GM12878 (cell line): ENCODE data around the gene SCAF8. TPM values are rescaled to one million over a fixed set of nuclear protein-coding genes. Genes with fewer than 3 reads are reported as not detected.

ENCODE experiments used
- ATAC-seq: fragments of 200-7000 bp; cut with Tn5 transposase; 3 replicates; pipeline ENCODE4 v1.9.1; 2020; ENCODE audit warnings: mild to moderate bottlenecking, moderate library complexity
- BruUV-seq: library from RNA; stranded (reverse); fragments of 400-500 nt; replicated peaks from 2 replicates; lab custom pipeline; 2021; lab: Mats Ljungman, UMichigan
- CTCF ChIA-PET: fragments of 300-600 bp; sonication (Branson Sonifier 250); formaldehyde crosslinking; extraction: SDS; loops from one replicate; lab custom pipeline; 2021; ENCODE audit warnings: inconsistent platforms; lab: Yijun Ruan, JAX
- POLR2A ChIA-PET: fragments of 350-600 bp; formaldehyde crosslinking; extraction: SDS; loops from one replicate; lab custom pipeline; 2021; ENCODE audit warnings: inconsistent platforms; lab: Charles Lee
- RAD21 ChIA-PET: fragments of 300-600 bp; sonication (Branson Sonifier 250); formaldehyde crosslinking; loops from one replicate; lab custom pipeline; 2023; ENCODE audit warnings: antibody characterized with exemption; ENCODE audit not compliant: unreplicated experiment; lab: Charles Lee
- SMC1A ChIA-PET: fragments of 300-600 bp; sonication (Branson Sonifier 250); formaldehyde crosslinking; loops from one replicate; lab custom pipeline; 2023; ENCODE audit not compliant: unreplicated experiment, uncharacterized antibody; lab: Charles Lee
- DNase-seq: peaks from one replicate; pipeline ENCODE4 v3.0.0-alpha.2; 2011; ENCODE audit warnings: low read depth, low spot score
- FAIRE-seq: peaks from 3 replicates; lab custom pipeline; 2011; peaks lifted over from hg19 to GRCh38; lab: Jason Lieb, UNC
- H2AFZ ChIP-seq: 2 replicates; pipeline ENCODE4 v1.6.0; 2011; ENCODE audit warnings: low read depth, low read length, control low read depth; ENCODE audit not compliant: control insufficient read depth
- H3K27ac ChIP-seq: 2 replicates; pipeline ENCODE4 v1.5.1; 2011; ENCODE audit warnings: control low read depth; ENCODE audit not compliant: control insufficient read depth, insufficient read depth
- H3K27me3 ChIP-seq, 2 experiments: replicated peaks in 1 of 2; 2 replicates each; pipeline versions ENCODE4 v1.6.0 to v1.6.1; 2011; ENCODE audit warnings: low read length in 1 of 2; ENCODE audit not compliant: control insufficient read depth in 2 of 2, insufficient read depth in 2 of 2
- H3K36me3 ChIP-seq, 2 experiments: 2 replicates each; pipeline ENCODE4 v1.5.1; 2011; ENCODE audit warnings: low read length in 1 of 2; ENCODE audit not compliant: control insufficient read depth in 2 of 2, insufficient read depth in 2 of 2
- H3K4me1 ChIP-seq: 2 replicates; pipeline ENCODE4 v1.6.1; 2011; ENCODE audit warnings: mild to moderate bottlenecking, low read length, moderate library complexity, mixed read lengths; ENCODE audit not compliant: control insufficient read depth, insufficient read depth
- H3K4me2 ChIP-seq: 2 replicates; pipeline ENCODE4 v1.6.0; 2011; ENCODE audit warnings: control low read depth; ENCODE audit not compliant: control insufficient read depth, insufficient read depth
- H3K4me3 ChIP-seq: fragments of 200-600 bp; sonication (generic); 2 replicates; pipeline ENCODE4 v1.5.1; 2016
- H3K79me2 ChIP-seq: 2 replicates; pipeline ENCODE4 v1.6.0; 2011; ENCODE audit warnings: low read length; ENCODE audit not compliant: control insufficient read depth, insufficient read depth
- H3K9ac ChIP-seq: 2 replicates; pipeline ENCODE4 v1.8.0; 2011; ENCODE audit warnings: low read length, control low read depth, mixed read lengths; ENCODE audit not compliant: control insufficient read depth, insufficient read depth
- H3K9me3 ChIP-seq: replicated peaks from 3 replicates; pipeline ENCODE4 v1.5.1; 2011; ENCODE audit warnings: mild to moderate bottlenecking, low read length; ENCODE audit not compliant: control insufficient read depth, insufficient read depth
- H4K20me1 ChIP-seq: 2 replicates; pipeline ENCODE4 v1.6.0; 2011; ENCODE audit not compliant: control insufficient read depth, insufficient read depth
- CBX3 ChIP-seq: fragments of 200-600 bp; sonication (generic); IDR thresholded peaks from 2 replicates; pipeline ENCODE4 v1.6.1; 2016; ENCODE audit warnings: low read depth, borderline replicate concordance
- E4F1 ChIP-seq: fragments of 450-650 bp; IDR thresholded peaks from 2 replicates; pipeline ENCODE4 v1.6.1; 2018; ENCODE audit warnings: borderline replicate concordance, mild to moderate bottlenecking; ENCODE audit not compliant: partially characterized antibody
- EGR1 ChIP-seq, 2 experiments: IDR thresholded peaks; 1 replicate in 1 of 2; 2 replicates in 1 of 2; pipeline ENCODE4 v1.6.1; 2011 to 2012; ENCODE audit warnings: low read depth in 2 of 2, low read length in 2 of 2, borderline replicate concordance in 1 of 2, mild to moderate bottlenecking in 1 of 2, moderate library complexity in 1 of 2
- IKZF2 ChIP-seq, 2 experiments: fragments of 450-650 bp; IDR thresholded peaks; 2 replicates each; pipeline ENCODE4 v1.6.1; 2017; ENCODE audit warnings: mild to moderate bottlenecking in 2 of 2, moderate library complexity in 2 of 2
- MEF2A ChIP-seq: IDR thresholded peaks from 2 replicates; pipeline ENCODE4 v1.6.1; 2011; ENCODE audit warnings: low read depth, mild to moderate bottlenecking, low read length, moderate library complexity; ENCODE audit not compliant: insufficient read depth
- POLR2AphosphoS2 ChIP-seq: IDR thresholded peaks from 2 replicates; pipeline ENCODE4 v1.6.1; 2011; ENCODE audit warnings: low read depth, mild to moderate bottlenecking, low read length, improper control_type of control experiment, moderate library complexity
- SKIL ChIP-seq: fragments of 450-650 bp; IDR thresholded peaks from 2 replicates; pipeline ENCODE4 v1.6.1; 2017; ENCODE audit warnings: mild to moderate bottlenecking, low read depth, inconsistent platforms; ENCODE audit not compliant: poor library complexity, severe bottlenecking
- SREBF2 ChIP-seq: IDR thresholded peaks from 2 replicates; pipeline ENCODE4 v1.6.1; 2012; ENCODE audit warnings: mild to moderate bottlenecking, low read length
- TAF1 ChIP-seq: IDR thresholded peaks from 2 replicates; pipeline ENCODE4 v1.6.1; 2011; ENCODE audit warnings: mild to moderate bottlenecking, low read depth, low read length, borderline replicate concordance
- TCF12 ChIP-seq: IDR thresholded peaks from 2 replicates; pipeline ENCODE4 v1.6.1; 2011; ENCODE audit warnings: low read depth, mild to moderate bottlenecking, low read length
- ZZZ3 ChIP-seq: IDR thresholded peaks from 2 replicates; pipeline ENCODE4 v1.6.1; 2011; ENCODE audit warnings: low read depth; ENCODE audit not compliant: control insufficient read depth, insufficient read length
- WGBS: methylation state at CpG from one replicate; pipeline ENCODE4 v1.1.6; 2016; ENCODE audit warnings: low lambda C conversion rate; ENCODE audit not compliant: insufficient replicate concordance, insufficient coverage; ENCODE audit errors: missing lambda C conversion rate; 5-methylcytosine and 5-hydroxymethylcytosine counted together
- in situ Hi-C: fragments of 300-500 bp; cut with MboI; formaldehyde crosslinking; loops from 9 replicates; pipeline ENCODE4 v1.14.3; 2018; ENCODE audit warnings: mixed read lengths
- intact Hi-C: fragments of 100-400 bp; cut with micrococcal nuclease; formaldehyde crosslinking; loops from one replicate; pipeline ENCODE4 v1.14.2; 2022; ENCODE audit not compliant: unreplicated experiment
- polyA plus RNA-seq, 11 experiments: library from polyadenylated mRNA; depleted of rRNA in 4 of 11; unstranded in 6 of 11; stranded (reverse) in 5 of 11; fragments of >200 nt; fragmentation: Nextera tagmentation in 4 of 11; fragmentation: Illumina TruSeq in 1 of 11; extraction: Ambion mirVana in 4 of 11; extraction: Trizol in 1 of 11; gene quantifications; 1 replicate in 1 of 11; 2 replicates in 10 of 11; pipeline versions ENCODE4 v1.2.1 to v1.2.3, GENCODE V29; 2011 to 2016; ENCODE audit warnings: inconsistent platforms in 2 of 11, missing spikeins in 2 of 11, low read depth in 1 of 11
- total RNA-seq, 4 experiments: library from RNA; depleted of rRNA in 3 of 4; stranded (reverse); fragments of >200 nt in 3 of 4; fragmentation: Illumina TruSeq in 1 of 4; extraction: Trizol in 1 of 4; gene quantifications; 2 replicates each; pipeline versions ENCODE4 v1.2.1 to v1.2.3, GENCODE V29; 2013 to 2021

SCAF8 gene
- total and polyA plus RNA-seq, 10 of the 15 experiments (the other 5 are each of a cell fraction or from before 2014, with no cell fraction given), result 8.1 to 28.8 (median 15.9) TPM

GRCh38 chr6:154815938-154816820 lies 83.0 kb downstream of the SCAF8 start:
- Histone ChIP-seq H2AFZ (no peak overlapping the region), H3K4me1 (peaks cover 16% of the 10 kb centered on the region), H4K20me1 (no peaks in the 10 kb centered on the region), H3K27me3 (no peaks in the 10 kb centered on the region), H3K27ac (no peak overlapping the region), H3K9ac (no peak overlapping the region), H3K36me3 (peaks cover 4 to 33% of the 10 kb centered on the region in 2 experiments; a peak in 3 of 4 replicates), H3K79me2 (no peaks in the 10 kb centered on the region), H3K9me3 (no peaks in the 10 kb centered on the region; the same call in 2 of the 3 replicates), H3K4me2 (no peak overlapping the region), H3K4me3 (no peak overlapping the region)
- no TSS peak for BruUV-seq
- ChIA-PET RAD21 (no interaction called here), POLR2A (no interaction called here), SMC1A (interaction anchor here (1.9 to 2.0 kb wide), 2 partner anchors 10 to 140 kb away, joined by 5 to 6 read pairs; no protein-coding TSS in a partner anchor), CTCF (interaction anchor here (0.6 to 2.1 kb wide), 2 partner anchors 100 to 112 kb away, joined by 4 to 6 read pairs; no protein-coding TSS in a partner anchor)
- TF ChIP-seq MEF2A (no peak), SREBF2 (no peak), SKIL (no peak), TAF1 (no peak), POLR2AphosphoS2 (no peak), EGR1 (IDR thresholded peaks at IDR 0.05; ENCODE audit: borderline replicate concordance in 1 of 2, low read depth in 2 of 2, low read length in 2 of 2) (no peak), E4F1 (no peak), CBX3 (no peak), ZZZ3 (no peak), IKZF2 (IDR thresholded peaks at IDR 0.05) (no peak), TCF12 (no peak)
- no peak for ATAC-seq
- WGBS, result 67% methylated on average over 5 of the region's 5 CpGs
- in situ Hi-C loops (no loop called here), intact Hi-C loops (no loop called here)
- no peak for FAIRE-seq
- no peak for DNase-seq
